AG04449 (cell line): Measurements from ENCODE around the gene AP3D1.

Source experiments
- CTCF ChIA-PET: fragments of 350-600 bp; formaldehyde crosslinking; extraction: SDS; loops from one replicate; lab custom pipeline; 2021; ENCODE audit warnings: antibody characterized with exemption; lab: Yijun Ruan, JAX
- POLR2A ChIA-PET: fragments of 400-600, 350-600 bp; formaldehyde crosslinking; extraction: SDS; loops from one replicate; lab custom pipeline; 2020; ENCODE audit warnings: antibody characterized with exemption, inconsistent platforms; lab: Yijun Ruan, JAX
- DNase-seq: peaks from one replicate; pipeline ENCODE4 v3.0.0-alpha.2; 2010; ENCODE audit warnings: low read depth, low spot score
- H3K4me3 ChIP-seq: 2 replicates; pipeline ENCODE4 v1.5.1; 2011; ENCODE audit warnings: low read depth, mild to moderate bottlenecking, control low read depth, low read length
- CTCF ChIP-seq: IDR thresholded peaks from one replicate; pipeline ENCODE4 v1.5.1; 2011; ENCODE audit warnings: mild to moderate bottlenecking, moderate library complexity, low read length, control low read depth, inconsistent platforms; ENCODE audit not compliant: insufficient read depth; ENCODE audit errors: missing control alignments

Gene AP3D1

GRCh38 chr19:2120821-2121220, 30.5 kb downstream of the AP3D1 start:
- no peak for DNase-seq
- no peak for TF ChIP-seq CTCF
- POLR2A ChIA-PET: no interaction called here
- CTCF ChIA-PET: no interaction called here
- H3K4me3 ChIP-seq: no peak overlapping the region

- no peak for DNase-seq
- POLR2A ChIA-PET: no interaction called here
- no peak for TF ChIP-seq CTCF
- CTCF ChIA-PET: no interaction called here
- H3K4me3 ChIP-seq: no peak overlapping the region
Measured at GRCh38 chr19:2119921-2120785, 31.2 kb downstream of the AP3D1 start.

- no peak overlapping the region for H3K4me3 ChIP-seq
- DNase-seq: no peak
- TF ChIP-seq CTCF: no peak
- ChIA-PET CTCF (interaction anchor here (1.8 kb wide), 1 partner anchor 117 kb away, joined by 4 read pairs; the partner anchor contains the start of gene PLEKHJ1), POLR2A (no interaction called here)
Measured at GRCh38 chr19:2118438-2118837, 32.9 kb downstream of the AP3D1 start.

- no peak for TF ChIP-seq CTCF
- ChIA-PET POLR2A (no interaction called here), CTCF (interaction anchor here (1.8 kb wide), 1 partner anchor 119 kb away, joined by 4 read pairs; the partner anchor contains the start of gene PLEKHJ1)
- DNase-seq: no peak
- H3K4me3 ChIP-seq: no peak overlapping the region
Measured at GRCh38 chr19:2117215-2117960, 34.0 kb downstream of the AP3D1 start.

GRCh38 chr19:2116507-2116906, 34.9 kb downstream of the AP3D1 start:
- no peak for TF ChIP-seq CTCF
- ChIA-PET CTCF (interaction anchor here (1.8 kb wide), 1 partner anchor 119 kb away, joined by 4 read pairs; the partner anchor contains the start of gene PLEKHJ1), POLR2A (no interaction called here)
- no peak for DNase-seq
- H3K4me3 ChIP-seq: no peak overlapping the region

GRCh38 chr19:2115911-2116426, 35.4 kb downstream of the AP3D1 start:
- ChIA-PET CTCF (no interaction called here), POLR2A (no interaction called here)
- no peak for TF ChIP-seq CTCF
- no peak for DNase-seq
- no peak overlapping the region for H3K4me3 ChIP-seq
